NCI-H460 (cell line): ENCODE data around the gene UGT1A6. TPM values are rescaled to one million over a fixed set of nuclear protein-coding genes. Genes with fewer than 3 reads are reported as not detected.
"Not testable (repeated sequence)": the region's sequence is repeated elsewhere in the genome, so short reads cannot be mapped to it uniquely, and the experiment has no call there.

Experiments used
- DNase-seq: peaks from one replicate; pipeline ENCODE4 v3.0.0-alpha.2; 2016; ENCODE audit warnings: low read depth; ENCODE audit errors: extremely low read depth
- polyA plus RNA-seq: library from polyadenylated mRNA; depleted of rRNA; stranded (reverse); fragments of >200 nt; gene quantifications from 2 replicates; pipeline ENCODE4 v1.2.3, GENCODE V29; 2014; cell fraction: nucleus; rRNA removed
- total RNA-seq: library from RNA; depleted of rRNA; stranded (reverse); fragments of >200 nt; shearing (Covaris generic); gene quantifications from 2 replicates; pipeline ENCODE4 v1.2.3, GENCODE V29; 2014; rRNA removed

Gene UGT1A6
- total RNA-seq: not detected in 2 replicates
- 0.90 TPM in 1 of 2 replicates, not detected in the other for polyA plus RNA-seq

DNA sequence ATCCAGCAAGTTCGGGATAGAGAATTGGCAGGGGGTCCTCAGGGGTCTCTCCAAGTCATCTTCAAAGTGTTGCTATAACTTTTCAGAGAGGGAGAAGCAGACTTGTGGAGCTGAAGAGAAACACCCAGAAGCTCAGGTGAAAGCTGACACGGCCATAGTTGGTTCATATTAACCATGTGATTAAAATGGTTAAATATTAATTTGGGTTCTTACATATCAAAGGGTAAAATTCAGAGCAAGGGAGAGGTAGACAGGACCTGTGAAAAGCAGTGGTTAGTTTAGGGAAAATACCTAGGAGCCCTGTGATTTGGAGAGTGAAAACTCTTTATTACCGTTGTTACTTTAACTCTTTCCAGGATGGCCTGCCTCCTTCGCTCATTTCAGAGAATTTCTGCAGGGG lies at the start of gene UGT1A6:
UGT1A6 (plus strand) TSS at position 243 of the 400 bp plus-strand sequence; CDS start at position 358, 115 bp downstream.
- DNase-seq: no peak

GRCh38 chr2:233643128-233643527 lies 49.6 kb upstream of the UGT1A6 start:
- DNase-seq: peak; percentile 14

DNA sequence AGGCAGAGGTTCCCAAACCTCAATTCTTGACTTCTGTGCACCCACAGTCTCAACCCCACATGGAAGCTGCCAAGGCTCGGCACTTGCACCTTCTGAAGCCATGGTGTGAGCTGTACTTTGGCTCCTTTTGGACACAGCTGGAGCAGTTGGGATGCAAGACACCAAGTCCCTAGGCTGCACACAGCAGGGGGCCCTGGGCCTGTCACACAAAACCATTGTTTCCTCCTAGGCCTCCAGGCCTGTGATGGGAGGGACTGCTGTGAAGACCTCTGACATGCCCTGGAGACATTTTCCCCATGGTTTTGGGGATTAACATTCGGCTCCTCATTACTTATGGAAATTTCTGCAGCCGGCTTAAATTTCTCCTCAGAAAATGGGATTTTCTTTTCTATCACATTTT lies 46.7 kb upstream of the UGT1A6 start:
- DNase-seq: not testable (repeated sequence)

- no peak for DNase-seq
Measured at GRCh38 chr2:233650981-233651380, 41.7 kb upstream of the UGT1A6 start.

DNA sequence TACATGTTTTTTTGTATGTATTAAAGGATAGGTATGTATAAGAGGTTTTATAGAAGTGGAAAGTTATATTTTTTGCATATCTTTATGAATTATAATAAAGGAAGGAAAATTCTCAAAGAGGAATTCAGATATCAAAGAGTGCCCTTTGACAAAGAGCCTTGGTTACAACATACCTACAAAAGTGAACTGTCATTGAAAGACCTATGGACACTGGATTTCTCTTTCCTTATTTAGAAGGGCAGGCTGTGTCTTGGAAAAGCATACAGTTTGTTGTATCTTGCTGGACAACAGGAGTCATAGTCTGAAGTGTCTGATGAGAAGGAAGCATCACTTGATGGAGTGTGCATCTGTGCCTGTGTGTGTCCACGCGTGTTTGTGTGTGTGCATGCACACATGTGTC lies 41.3 kb upstream of the UGT1A6 start:
- DNase-seq: no peak

DNA sequence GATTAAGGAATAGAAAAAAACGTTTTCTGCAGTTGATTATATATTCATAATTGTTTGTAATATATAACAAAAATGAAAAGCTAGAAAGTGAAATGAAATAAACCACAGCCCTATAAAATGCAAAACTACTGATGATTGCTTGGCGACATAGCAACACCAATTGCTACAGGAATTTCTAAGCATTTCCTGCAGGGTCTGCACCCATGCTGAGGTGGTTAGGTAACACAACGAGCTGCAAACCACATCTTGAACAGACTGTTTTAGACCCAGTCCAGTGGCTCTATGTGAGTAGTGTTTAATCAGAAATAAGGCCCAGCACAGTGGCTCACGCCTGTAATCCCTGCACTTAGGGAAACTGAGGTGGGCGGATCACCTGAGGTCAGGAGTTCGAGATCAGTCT lies 38.2 kb upstream of the UGT1A6 start:
- DNase-seq: no peak

- no peak for DNase-seq
Measured at GRCh38 chr2:233655043-233655442, 37.6 kb upstream of the UGT1A6 start.

DNA sequence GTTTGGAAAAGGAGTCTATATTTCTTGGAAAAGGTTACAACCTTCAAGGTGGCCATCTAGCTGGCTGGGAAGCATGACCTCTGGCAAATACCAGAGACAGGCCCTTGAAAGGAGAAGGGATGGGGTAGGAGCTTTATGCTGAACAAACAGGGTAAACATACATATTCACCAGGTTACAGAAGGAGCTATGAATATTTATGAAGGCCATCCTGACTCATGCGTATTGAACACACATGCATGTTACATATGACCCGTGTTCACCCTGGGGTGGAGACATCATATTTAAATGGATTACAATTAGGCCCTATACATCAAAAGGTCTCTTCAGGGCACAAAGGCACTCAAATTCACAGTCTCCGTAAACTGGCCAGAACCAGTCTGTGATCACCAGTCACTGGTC lies 36.7 kb upstream of the UGT1A6 start:
- DNase-seq: not testable (repeated sequence)

DNA sequence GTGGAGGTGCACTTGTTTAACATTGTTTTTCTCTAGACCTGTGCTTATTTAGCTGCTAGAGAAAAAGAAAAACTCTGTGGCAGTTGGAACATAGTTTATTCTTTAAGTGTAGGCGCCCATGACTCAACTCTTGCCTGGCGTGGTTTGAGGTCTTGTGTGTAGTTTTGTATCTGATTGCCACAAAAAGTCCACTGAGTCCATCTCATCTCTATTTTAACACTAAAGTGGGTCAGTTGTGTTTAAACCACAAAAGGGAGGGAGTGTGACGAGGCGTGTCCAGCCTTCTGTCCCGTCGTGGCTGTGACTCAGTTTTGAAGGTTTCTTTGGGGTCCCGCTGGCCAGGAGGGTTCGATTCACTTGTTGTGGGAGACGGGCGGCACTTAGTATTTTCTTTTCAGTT lies 36.2 kb upstream of the UGT1A6 start:
- no peak for DNase-seq

GRCh38 chr2:233658610-233659009 lies 34.1 kb upstream of the UGT1A6 start:
- no peak for DNase-seq

GRCh38 chr2:233663911-233664310 lies 28.8 kb upstream of the UGT1A6 start:
- DNase-seq: no peak

- no peak for DNase-seq
Measured at GRCh38 chr2:233668605-233669260, 24.0 kb upstream of the UGT1A6 start.

DNA sequence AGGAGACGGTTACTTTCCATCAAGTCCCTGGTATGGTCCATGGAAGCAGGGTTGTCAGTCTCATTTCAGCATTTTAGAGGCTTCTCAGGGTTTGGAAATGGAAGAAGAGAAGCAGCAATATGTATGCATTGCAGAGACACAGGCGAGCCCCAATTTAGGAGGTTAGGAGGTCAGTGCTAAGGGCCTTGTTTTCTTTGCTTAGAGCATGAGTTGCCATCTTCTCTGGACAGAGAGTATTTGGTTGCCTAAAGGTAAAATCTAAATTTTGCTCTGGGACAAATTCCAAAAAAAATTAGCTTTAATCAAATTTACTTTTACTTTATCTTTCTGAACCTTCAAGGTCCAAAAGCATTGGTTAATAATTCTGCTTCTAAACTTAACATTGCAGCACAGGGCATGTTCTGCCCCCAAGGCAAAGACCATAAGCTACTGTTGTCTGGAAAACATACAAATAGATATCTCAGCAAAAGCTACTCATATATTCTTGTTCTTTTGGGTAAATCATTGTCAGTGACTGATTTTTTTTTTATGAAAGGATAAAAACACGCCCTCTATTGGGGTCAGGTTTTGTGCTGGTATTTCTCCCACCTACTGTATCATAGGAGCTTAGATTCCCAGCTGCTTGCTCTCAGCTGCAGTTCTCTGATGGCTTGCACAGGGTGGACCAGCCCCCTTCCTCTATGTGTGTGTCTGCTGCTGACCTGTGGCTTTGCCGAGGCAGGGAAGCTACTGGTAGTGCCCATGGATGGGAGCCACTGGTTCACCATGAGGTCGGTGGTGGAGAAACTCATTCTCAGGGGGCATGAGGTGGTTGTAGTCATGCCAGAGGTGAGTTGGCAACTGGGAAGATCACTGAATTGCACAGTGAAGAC lies 21.2 kb upstream of the UGT1A6 start, which contains the start of gene UGT1A9:
UGT1A9 (plus strand) TSS at position 609 of the 872 bp plus-strand sequence; CDS start at position 646, 37 bp downstream.
- no peak for DNase-seq

- DNase-seq: no peak
Measured at GRCh38 chr2:233672886-233673285, 19.8 kb upstream of the UGT1A6 start.

DNA sequence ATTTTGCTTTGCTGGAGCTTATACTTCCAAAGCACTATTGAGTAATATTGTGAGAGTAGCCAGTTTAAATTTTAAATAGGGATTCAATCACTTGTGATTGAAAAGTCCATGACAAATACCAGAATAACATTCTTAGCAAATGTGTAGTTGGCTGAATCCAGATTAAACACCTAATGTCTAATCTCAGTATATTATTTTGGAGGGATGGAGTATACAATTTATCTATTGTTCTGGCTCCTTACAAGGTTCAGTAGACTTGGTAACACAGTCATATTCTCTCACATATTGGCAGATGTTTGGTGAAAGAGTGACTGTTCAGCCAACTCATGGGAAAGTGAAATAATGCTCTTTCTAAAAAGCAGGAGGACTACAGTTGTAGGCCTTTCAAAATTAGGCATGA lies 18.8 kb upstream of the UGT1A6 start:
- DNase-seq: no peak

DNA sequence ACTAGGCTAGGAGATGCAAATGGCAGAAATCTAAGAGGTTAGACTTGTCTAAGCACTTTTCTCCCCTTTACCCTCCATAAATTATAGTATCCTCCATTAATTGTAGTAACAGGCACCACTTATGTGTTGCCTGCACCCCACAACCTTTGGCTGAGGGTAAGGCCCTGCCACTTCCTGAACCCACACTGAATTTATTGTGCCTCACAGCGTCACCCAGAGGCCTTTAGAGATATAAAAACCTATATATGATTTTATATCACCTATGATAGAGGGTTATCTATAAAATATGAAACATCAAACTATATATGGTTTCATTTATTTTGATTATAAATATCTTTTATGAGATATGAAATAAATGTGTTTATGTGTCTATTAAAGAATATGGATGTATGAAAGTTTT lies 18.4 kb upstream of the UGT1A6 start:
- DNase-seq: no peak

GRCh38 chr2:233674995-233675394 lies 17.7 kb upstream of the UGT1A6 start:
- DNase-seq: no peak

GRCh38 chr2:233676046-233676445 lies 16.6 kb upstream of the UGT1A6 start:
- no peak for DNase-seq

DNA sequence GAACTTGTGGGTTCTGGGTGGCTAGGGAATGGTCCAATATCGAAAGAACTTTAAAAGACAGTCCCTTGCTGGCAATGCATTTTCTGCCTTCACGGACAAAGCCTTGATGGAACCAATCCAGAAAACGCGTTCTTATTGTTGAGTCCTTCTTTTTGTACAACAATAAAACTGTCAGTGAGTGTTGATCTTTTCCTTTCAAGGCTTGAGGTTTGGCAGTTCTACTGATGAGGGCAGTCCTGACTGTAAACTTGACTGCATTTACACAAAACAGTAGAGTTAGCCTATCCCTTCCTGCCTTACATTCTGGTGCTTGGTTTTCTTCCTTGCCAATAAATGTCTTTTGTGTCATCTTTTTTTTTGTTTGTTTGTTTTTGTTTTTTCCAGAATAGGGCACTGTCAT lies 13.5 kb upstream of the UGT1A6 start:
- DNase-seq: no peak

DNA sequence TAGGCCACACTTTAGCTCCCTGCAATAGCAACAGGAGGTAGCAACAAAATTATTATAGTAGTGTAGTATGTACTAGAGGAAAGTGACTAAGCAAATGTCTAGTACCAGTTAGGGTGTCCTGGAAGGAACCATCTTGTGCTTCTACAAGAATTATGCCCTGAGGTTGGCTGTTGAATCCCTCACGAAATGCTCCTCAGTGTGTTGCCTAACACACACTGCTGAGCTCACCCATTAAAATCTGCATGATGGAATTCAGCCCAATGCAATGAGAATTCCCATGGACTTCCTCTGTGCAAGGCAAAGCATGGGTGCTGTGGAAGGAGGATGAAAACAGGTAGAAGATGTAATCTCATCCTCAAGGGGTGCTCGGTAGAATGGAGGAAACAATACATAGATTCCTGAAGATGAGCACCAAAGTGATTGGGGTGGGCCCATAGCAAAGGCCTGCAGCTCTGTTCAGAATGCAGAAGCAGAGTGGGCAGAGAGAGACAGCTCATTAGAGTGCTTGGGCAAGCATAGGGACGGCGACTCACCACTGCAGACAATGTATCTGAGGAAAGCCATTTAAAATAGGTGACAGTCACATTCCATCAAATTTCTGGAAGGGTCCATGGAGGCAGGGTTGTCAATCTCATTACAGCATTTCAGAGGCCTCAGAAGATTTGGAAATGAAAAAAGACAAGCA lies 12.2 kb upstream of the UGT1A6 start:
- DNase-seq: no peak

- no peak for DNase-seq
Measured at GRCh38 chr2:233681521-233682099, 11.1 kb upstream of the UGT1A6 start, which contains the start of gene UGT1A7. Gene UGT1A7, plus strand, starts transcription at chr2:233681901. Its CDS starts 37 bp downstream, at chr2:233681938.
